ENCODE results near the gene SOHLH1. TPM values are rescaled to one million over a fixed set of nuclear protein-coding genes. Genes with fewer than 3 reads are reported as not detected.

SOHLH1 gene
- total RNA-seq, 1 experiment from 2014 or later: not detected

- H2AFZ ChIP-seq (ENCODE audit: low read depth, low read length, poor library complexity, severe bottlenecking): no peak overlapping the region
- H4K20me1 ChIP-seq (ENCODE audit: insufficient read depth): no peaks in the 10 kb centered on the region
- ChIA-PET CTCF (no interaction called here), RAD21 (ENCODE audit: low non-redundant PET in 1 of 2, low total read pairs in 2 of 2, uncharacterized antibody in 2 of 2, unreplicated experiment in 2 of 2) (no interaction called here), POLR2A (no interaction called here)
- no peak overlapping the region for H3K4me3 ChIP-seq (replicated peaks in 1 of 2; ENCODE audit: low read depth in 1 of 2, low read length in 2 of 2)
- H3K4me1 ChIP-seq (ENCODE audit: control insufficient read depth in 1 of 2, insufficient read depth in 2 of 2, low read length in 2 of 2): no peaks in the 10 kb centered on the region
- H3K9me2 ChIP-seq (ENCODE audit: insufficient read depth): no peaks in the 10 kb centered on the region
- no peaks in the 10 kb centered on the region for H3K36me3 ChIP-seq (ENCODE audit: control insufficient read depth in 1 of 2, insufficient read depth in 2 of 2, low read length in 2 of 2)
- H3K27ac ChIP-seq (ENCODE audit: low read depth, low read length): no peak overlapping the region
- DNase-seq (ENCODE audit: low read depth, low spot score) (no peak), ATAC-seq (no peak)
- no peak overlapping the region for H3K4me2 ChIP-seq (ENCODE audit: low read length)
- no peaks in the 10 kb centered on the region for H3K79me2 ChIP-seq (ENCODE audit: insufficient read depth, low read length)
- no TSS peak for BruUV-seq (replicated peaks)
- no peak overlapping the region for H3K9ac ChIP-seq (ENCODE audit: low read length)
- intact Hi-C loops (cut with micrococcal nuclease): no loop called here
- no peaks in the 10 kb centered on the region for H3K9me3 ChIP-seq (ENCODE audit: control insufficient read depth in 1 of 2, insufficient read depth in 1 of 2, low read depth in 1 of 2, low read length in 2 of 2)
- no peak for TF ChIP-seq ELF1 (IDR thresholded peaks at IDR 0.05; ENCODE audit: borderline replicate concordance, low read depth)
- TF ChIP-seq ZBTB33 (IDR thresholded peaks at IDR 0.05; ENCODE audit: extremely low read depth, insufficient replicate concordance, low read length): no peak
- no peak for TF ChIP-seq CEBPB (IDR thresholded peaks at IDR 0.05; ENCODE audit: low read depth)
- TF ChIP-seq JUND (IDR thresholded peaks at IDR 0.05): no peak
- TF ChIP-seq YY1 (IDR thresholded peaks at IDR 0.05; ENCODE audit: extremely low read depth, insufficient replicate concordance, low read depth, low read length): no peak
- no peak for TF ChIP-seq CTCF (IDR thresholded peaks at IDR 0.05 in 2 of 3, conservative IDR thresholded peaks at IDR 0.05 in 1 of 3; ENCODE audit: borderline replicate concordance in 1 of 3, insufficient read depth in 1 of 3, low read depth in 2 of 3, low read length in 2 of 3)
- TF ChIP-seq POLR2A (IDR thresholded peaks at IDR 0.05; ENCODE audit: borderline replicate concordance, extremely low read depth, insufficient read depth, insufficient read length): no peak
- TF ChIP-seq RAD21 (IDR thresholded peaks at IDR 0.05; ENCODE audit: low read depth): no peak
- TF ChIP-seq ZFX (IDR thresholded peaks at IDR 0.05): no peak
- TF ChIP-seq SIN3A (IDR thresholded peaks at IDR 0.05; ENCODE audit: low read depth): no peak
- TF ChIP-seq EGR1 (IDR thresholded peaks at IDR 0.05; ENCODE audit: low read depth): no peak
- TF ChIP-seq MAX (IDR thresholded peaks at IDR 0.05): no peak
- TF ChIP-seq SP1 (IDR thresholded peaks at IDR 0.05; ENCODE audit: low read depth): no peak
- no peaks in the 10 kb centered on the region for H3K27me3 ChIP-seq (ENCODE audit: insufficient read depth, low read length)
These were observed 43.7 kb upstream of the SOHLH1 start for GRCh38 chr9:135743021-135743420.

All from HCT116 (cell line).